HG02763 (cell line): Measurements from ENCODE around the gene POLA1.

Experiments
- ATAC-seq: cut with Tn5 transposase; IDR thresholded peaks from one replicate; pipeline ENCODE4 v1.9.1; 2021; ENCODE audit warnings: mild to moderate bottlenecking, moderate library complexity; ENCODE audit not compliant: unreplicated experiment

POLA1 gene

DNA sequence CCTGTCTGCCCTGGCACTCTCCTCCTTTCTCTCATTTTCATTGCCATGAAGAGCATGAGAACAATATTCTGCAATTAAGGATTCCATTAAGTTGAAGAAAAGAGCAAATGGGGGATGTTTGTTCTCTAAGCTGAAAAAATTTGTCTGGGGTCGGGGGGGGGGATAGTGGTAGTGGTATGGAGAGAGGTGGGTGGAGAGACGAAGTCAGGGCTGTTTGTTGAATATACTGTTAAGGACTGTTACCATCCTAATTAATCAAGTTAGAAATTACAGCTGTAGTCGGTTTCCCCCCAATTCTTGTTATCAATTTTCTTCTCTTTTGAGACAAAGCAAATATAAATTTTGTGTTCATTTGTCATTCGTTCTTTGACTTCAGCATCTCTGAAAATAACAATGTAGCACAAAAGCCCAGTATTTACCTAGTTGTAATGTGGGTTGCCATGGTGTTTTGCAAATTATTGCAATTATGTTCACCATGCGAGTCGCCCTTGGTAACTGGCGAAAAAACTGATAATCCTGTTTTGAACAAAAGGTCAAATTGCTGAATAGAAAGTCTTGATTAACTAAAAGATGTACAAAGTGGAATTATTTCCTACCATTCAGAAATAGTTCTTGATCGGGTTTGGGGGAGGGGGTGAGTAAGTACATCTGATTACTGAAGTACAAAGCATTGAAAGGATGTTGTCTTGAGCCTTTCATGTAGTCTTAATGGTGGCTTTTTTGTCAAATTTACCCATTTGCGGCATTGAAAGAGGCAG, 183.0 kb downstream of the POLA1 start:
- no peak for ATAC-seq

- ATAC-seq = no peak
Observed at GRCh38 chrX:24877288-24877664, 183.6 kb downstream of the POLA1 start.

DNA sequence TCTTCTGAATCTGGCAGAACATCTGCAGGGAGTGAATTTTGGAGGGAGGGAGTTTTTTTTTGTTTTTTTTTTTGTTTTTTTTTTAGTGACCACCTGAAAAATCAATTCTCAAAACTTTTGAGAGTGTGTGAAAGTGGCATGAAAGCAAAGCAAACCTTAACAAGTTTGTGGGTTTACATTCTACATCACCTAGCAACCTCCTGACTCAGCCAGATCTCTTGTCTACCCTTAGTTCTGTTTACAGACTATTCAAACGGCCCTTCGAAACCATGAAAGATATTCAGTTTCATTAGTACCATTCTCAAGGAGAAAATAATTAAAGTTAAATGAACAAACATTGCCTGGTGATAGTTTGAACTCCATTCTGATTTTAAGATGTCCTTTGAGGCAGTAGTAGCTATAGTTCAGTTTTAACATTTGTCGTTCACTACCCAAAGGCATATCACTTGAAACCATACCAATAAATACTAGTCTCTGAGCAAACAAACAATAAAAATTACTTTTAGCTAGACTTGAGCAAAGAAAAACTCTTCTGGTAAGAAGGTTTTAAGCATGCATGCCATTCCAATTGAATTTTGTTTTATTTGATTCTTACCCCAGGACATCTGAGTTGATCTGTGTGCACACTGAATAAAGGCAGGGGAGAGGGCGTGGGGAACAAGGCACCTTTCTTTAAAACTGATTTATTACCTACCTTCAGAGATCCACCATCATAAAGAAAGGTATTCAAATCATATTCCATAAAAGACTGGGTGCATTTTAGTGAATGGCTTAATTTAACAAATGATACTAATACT, 184.3 kb downstream of the POLA1 start:
- ATAC-seq = no peak

- no peak for ATAC-seq
Observed at GRCh38 chrX:24879679-24880078, 186.0 kb downstream of the POLA1 start.

DNA sequence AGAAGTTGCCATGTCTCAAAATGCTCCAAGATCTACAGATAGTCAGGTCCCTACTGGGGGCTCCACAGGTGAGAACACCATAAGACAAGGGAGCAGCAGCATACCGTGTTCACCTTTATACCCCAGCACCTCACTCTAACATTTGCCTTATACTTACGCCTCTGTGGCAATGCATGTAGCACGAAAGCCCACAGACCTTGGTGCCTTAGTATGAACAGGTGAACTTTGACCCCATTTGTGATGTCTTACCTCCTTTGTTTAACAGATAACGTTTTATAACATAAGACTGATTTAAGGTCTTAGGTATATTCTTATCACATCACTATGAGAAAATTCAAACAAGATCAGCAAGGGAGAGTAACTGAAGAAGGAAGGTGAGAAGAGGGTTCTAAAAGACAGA, 193.2 kb downstream of the POLA1 start:
- no peak for ATAC-seq

DNA sequence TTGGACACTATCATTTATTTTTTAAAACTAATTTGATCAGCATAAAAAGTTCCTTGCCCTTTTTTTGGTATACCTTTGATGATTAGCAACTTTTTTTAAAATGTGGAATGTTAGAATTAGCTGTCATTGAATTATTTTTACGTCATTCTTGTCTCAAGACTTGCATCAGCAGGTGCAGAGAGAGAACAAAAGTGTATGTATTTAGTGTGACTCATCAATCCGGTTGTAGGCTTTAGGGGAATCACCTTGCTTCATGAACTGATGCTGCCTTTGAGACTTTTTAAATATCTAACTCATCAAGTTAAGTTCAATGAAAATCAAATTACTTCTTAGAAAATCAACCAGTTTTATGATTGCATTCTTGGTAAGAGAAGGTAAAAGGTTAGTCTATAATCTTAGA, 197.0 kb downstream of the POLA1 start:
- no peak for ATAC-seq

GRCh38 chrX:24899391-24899790, 205.7 kb downstream of the POLA1 start:
- ATAC-seq = no peak

DNA sequence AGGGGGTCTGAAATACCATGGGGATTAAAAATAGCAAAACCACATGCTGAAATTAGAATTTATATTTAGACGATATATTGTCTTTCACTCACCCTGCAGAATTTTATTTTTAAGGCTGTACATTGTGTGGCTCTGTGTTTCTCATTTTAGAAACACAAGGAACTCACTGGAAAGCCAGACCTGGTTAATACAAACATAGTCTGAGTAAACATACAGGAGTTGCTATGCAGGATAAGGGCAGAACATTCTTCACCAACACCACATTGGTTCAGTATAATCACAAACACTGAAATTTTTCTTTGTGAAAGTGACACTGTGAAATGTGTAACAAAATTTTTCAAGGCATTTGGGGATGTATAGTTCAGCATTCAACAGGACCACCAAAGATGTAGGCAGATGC, 206.5 kb downstream of the POLA1 start:
- no peak for ATAC-seq

DNA sequence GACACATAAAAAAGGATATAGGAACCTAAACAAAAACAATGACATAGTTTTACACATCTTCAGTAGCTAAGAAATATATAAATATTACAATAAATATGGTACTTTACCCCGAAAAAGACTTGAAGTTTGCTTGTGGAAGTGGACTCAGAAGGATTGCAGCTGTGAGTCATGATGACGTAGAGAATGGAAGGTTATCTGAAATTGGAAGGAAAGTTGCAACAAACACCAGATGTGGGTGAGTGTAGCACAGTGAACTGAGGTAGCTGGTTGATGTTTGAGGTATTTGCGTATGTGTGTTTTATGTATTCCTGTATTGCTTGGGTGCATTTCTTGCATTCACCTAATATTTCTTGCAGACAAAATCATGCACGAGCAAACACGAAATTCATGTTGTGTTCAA, 209.1 kb downstream of the POLA1 start:
- no peak for ATAC-seq

DNA sequence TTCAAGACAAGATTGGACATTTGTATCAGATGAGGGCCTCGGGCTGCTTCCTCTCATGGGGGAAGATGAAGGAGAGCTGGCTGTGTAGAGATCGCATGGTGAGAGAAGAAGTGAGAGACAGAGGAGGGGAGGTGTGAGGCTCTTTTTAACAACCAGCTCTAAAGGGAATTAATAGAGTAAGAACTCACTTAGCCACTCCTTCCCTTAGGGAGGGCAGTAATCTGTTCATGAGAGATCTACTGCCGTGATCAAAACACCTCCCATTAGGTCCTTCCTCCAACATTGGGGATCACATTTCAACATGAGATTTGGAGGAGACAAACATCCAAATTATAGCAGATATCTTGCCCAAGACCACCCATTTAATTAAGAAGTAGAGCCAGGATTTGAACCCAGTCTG, 225.0 kb downstream of the POLA1 start:
- ATAC-seq = no peak

DNA sequence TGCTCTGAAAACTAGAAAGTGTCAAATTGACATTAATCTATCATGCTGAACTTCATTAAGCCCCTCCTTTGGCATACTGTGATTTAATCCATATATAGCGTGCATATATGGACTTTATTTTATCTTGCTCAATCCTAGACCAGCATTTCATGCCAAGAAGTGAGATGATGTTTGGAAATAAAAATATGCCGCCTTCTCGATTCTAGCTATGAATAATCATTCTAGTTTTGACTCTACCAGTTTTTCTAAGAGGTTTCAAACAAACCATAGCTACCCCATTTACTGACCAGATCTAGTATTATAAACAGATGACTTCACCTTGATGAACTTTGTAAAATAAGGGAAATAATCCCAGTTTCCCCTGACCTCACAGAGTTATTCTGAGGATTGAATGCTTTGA, 227.1 kb downstream of the POLA1 start:
- no peak for ATAC-seq

DNA sequence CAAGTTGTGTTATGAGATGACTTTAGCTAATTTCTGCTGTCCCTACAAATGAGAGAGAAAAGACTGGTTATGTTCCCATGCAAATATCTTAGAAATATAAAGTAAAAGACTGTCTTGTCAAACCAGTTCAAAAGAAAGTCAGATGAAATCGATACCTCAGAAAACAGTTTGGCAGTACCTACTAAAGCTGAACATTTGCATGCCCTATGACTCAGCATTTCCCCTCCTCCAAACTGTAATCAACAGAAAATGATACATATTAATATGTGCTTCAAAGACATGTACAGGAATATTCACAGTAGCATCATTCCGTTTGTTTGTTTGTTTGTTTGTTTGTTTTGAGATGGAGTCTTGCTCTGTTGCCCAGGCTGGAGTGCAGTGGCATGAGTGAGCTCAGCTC, 231.7 kb downstream of the POLA1 start:
- ATAC-seq = no peak

DNA sequence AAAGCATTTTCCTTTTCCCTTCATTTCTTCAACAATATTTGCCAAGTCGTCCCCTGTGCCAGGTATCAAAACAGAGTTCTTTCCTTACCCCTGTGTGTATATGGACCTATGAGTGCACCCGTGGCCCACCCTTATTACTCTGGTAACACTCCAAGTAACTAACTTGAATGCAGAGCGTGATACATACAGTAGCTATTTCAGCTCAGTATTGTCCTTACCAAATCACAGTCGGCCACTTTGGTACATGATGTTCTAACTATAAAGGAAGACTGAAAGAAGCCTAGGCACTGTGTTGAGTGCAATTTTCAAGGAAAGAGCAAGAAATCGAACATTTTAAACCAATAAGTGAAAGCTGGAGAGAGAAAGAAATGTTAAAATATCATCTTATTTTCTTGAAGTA, 233.7 kb downstream of the POLA1 start:
- no peak for ATAC-seq

DNA sequence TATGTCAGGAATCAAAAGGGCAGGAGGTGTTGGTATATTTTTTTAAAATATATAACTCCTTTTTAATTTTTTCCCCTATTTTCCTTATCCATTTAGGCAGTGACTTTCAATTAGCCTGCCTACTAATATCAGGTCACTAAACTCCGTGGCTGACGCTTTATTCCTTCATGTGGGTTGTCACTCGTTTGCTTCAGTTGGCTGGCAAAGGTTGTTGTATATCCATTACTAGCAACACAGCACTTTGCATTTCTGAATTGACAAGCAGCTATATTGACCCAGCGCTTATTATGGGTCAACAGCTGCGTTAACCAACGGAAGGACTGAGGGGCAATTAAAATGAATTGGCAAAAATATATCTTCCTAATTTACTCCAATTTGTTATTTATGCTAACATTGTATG, 234.4 kb downstream of the POLA1 start:
- no peak for ATAC-seq

DNA sequence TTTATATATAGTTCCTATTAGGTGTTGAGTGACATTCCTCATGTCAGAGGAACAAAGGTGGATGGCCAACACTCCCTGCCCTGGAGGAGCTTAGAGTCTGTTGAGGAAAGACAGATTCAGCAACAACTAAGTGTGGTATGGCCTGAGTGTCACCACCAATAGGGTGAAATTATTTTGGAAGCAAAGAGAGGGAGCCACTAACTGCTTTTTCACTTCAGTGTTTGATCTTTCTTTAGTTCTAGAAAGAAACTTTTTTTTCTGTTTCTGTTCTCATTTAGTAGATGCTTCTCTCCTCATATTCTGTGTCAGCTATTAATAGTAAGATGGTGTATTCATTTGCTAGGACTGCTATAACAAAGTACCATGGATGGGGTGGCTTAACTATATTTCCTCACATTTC, 240.6 kb downstream of the POLA1 start:
- ATAC-seq = no peak

GRCh38 chrX:24945009-24945408, 251.3 kb downstream of the POLA1 start:
- no peak for ATAC-seq

GRCh38 chrX:24946369-24946768, 252.7 kb downstream of the POLA1 start:
- ATAC-seq = no peak

- no peak for ATAC-seq
Observed at GRCh38 chrX:24954732-24955131, 261.0 kb downstream of the POLA1 start.

- ATAC-seq = no peak
Observed at GRCh38 chrX:24955372-24955930, 261.7 kb downstream of the POLA1 start.

DNA sequence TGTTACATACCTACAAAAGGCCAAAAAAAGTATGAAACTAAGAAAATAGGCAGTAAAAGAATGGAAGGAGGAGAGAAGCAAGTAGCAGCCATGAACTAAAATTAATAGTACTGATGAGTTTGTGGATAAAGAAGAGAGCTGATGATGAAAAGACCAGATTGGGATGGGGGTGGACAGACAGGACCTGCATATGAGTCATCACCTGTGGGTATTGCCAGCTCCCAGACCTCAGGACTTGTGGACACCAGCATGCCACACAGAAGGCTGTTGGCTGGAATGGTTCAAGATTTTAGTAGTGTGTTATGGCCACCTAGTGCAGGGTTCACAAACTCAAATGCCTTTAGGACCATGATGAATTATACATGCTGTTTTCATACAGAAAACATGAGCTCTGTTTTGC, 263.1 kb downstream of the POLA1 start:
- ATAC-seq = no peak

- no peak for ATAC-seq
Observed at GRCh38 chrX:24961809-24962208, 268.1 kb downstream of the POLA1 start.

DNA sequence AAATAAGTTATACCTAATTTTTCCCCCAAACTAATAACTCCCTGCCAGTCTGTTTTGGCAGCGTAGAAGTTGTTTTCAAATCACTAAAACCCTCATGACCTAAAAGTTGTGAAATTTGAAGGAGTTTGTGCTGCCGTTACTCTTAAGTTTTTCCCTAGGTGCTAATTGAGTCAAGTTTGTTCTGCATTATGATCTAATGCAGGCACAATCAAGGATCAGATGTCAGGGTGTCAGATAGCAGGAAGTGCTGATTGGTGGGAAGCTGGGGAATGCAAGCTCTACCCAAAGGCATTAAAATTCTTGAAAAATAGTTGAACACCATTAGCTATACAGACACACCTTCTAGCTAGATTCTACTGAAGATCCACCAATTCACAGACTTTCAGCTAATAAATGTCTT, 270.1 kb downstream of the POLA1 start:
- ATAC-seq = no peak
